HFF-Myc (cell line): ENCODE measurements around the gene NLRC4.

ENCODE experiments used
- DNase-seq: peaks from one replicate; pipeline ENCODE4 v3.0.0-alpha.2; 2011; ENCODE audit warnings: low read depth; ENCODE audit errors: extremely low read depth
- H3K4me3 ChIP-seq: replicated peaks from 2 replicates; pipeline ENCODE4 v1.5.1; 2011; ENCODE audit warnings: low read depth, mild to moderate bottlenecking, control low read depth, low read length
- TF ChIP-seq, protein P1 (sequence below): IDR thresholded peaks from 2 replicates; pipeline ENCODE4 v1.5.1; 2012; ENCODE audit warnings: mild to moderate bottlenecking, low read depth, low read length, control low read depth; ENCODE audit errors: missing control alignments

Gene NLRC4

GRCh38 chr2:32200814-32201213 is 63.9 kb downstream of the NLRC4 start:
- H3K4me3 ChIP-seq, result no peak overlapping the region
- no peak for DNase-seq
- TF ChIP-seq, protein P1, sequence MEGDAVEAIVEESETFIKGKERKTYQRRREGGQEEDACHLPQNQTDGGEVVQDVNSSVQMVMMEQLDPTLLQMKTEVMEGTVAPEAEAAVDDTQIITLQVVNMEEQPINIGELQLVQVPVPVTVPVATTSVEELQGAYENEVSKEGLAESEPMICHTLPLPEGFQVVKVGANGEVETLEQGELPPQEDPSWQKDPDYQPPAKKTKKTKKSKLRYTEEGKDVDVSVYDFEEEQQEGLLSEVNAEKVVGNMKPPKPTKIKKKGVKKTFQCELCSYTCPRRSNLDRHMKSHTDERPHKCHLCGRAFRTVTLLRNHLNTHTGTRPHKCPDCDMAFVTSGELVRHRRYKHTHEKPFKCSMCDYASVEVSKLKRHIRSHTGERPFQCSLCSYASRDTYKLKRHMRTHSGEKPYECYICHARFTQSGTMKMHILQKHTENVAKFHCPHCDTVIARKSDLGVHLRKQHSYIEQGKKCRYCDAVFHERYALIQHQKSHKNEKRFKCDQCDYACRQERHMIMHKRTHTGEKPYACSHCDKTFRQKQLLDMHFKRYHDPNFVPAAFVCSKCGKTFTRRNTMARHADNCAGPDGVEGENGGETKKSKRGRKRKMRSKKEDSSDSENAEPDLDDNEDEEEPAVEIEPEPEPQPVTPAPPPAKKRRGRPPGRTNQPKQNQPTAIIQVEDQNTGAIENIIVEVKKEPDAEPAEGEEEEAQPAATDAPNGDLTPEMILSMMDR, result no peak

DNA sequence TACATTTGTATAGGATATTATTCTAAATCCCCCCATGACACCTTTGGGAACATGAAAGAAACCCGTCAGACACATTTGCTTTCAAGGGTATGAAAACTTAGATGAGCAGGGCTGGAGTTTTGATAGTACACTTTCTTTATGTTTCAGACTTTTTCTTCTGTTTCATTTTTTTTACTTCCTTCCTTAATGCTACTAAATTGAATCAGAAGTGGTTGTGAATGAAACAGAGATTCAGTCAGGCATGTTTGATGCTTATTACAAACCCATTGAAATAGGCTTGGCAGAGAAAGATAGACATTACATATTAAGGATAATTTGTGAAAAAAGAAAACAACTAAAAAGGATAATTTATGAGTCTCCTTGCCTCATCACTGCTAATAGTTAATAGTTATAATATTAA is 72.3 kb downstream of the NLRC4 start:
- DNase-seq, result no peak
- TF ChIP-seq, protein P1, result no peak
- H3K4me3 ChIP-seq, result no peak overlapping the region

GRCh38 chr2:32189011-32189410 is 75.7 kb downstream of the NLRC4 start:
- TF ChIP-seq, protein P1, result no peak
- no peak for DNase-seq
- no peak overlapping the region for H3K4me3 ChIP-seq

GRCh38 chr2:32182667-32183066 is 82.0 kb downstream of the NLRC4 start:
- no peak overlapping the region for H3K4me3 ChIP-seq
- DNase-seq, result no peak

More at GRCh38 chr2:32182667-32183066, 82.0 kb downstream of the NLRC4 start:
- TF ChIP-seq, protein P1, result no peak
